SK-N-SH (cell line): ENCODE data around the gene RPL28. TPM values are rescaled to one million over a fixed set of nuclear protein-coding genes. Genes with fewer than 3 reads are reported as not detected.
A peak's percentile ranks its signal among the peaks of the same experiment; 100 is the strongest.

ENCODE experiments used
- CTCF ChIA-PET: fragments of 300-600, 350-600 bp; formaldehyde crosslinking; extraction: SDS; loops from one replicate; lab custom pipeline; 2021; lab: Yijun Ruan, JAX
- POLR2A ChIA-PET: fragments of 350-600 bp; sonication (Branson Sonifier 250); formaldehyde crosslinking; extraction: SDS; loops from one replicate; lab custom pipeline; 2020; ENCODE audit warnings: antibody characterized with exemption, inconsistent platforms; lab: Yijun Ruan, JAX
- DNase-seq: peaks from one replicate; pipeline ENCODE4 v3.0.0; 2012
- H2AFZ ChIP-seq: fragments of 200-600 bp; sonication (generic); 2 replicates; pipeline ENCODE4 v1.8.1; 2016; ENCODE audit warnings: antibody characterized with exemption, mild to moderate bottlenecking, low read depth
- H3F3A ChIP-seq: fragments of 200-600 bp; sonication (generic); replicated peaks from 2 replicates; pipeline ENCODE3; 2016; ENCODE audit warnings: antibody characterized with exemption, mild to moderate bottlenecking; ENCODE audit not compliant: insufficient read depth
- H3K27ac ChIP-seq, 2 experiments: fragments of 200-500 bp in 1 of 2; fragments of 200-600 bp in 1 of 2; sonication (Bioruptor generic) in 1 of 2; sonication (generic), shearing (Covaris generic) in 1 of 2; 2 replicates each; pipeline versions ENCODE4 v1.5.1 to v1.6.1; 2014 to 2016; ENCODE audit warnings: low read depth in 2 of 2, inconsistent platforms in 1 of 2, low read length in 1 of 2, mild to moderate bottlenecking in 1 of 2, mixed read lengths in 1 of 2
- H3K27me3 ChIP-seq: fragments of 200-600 bp; sonication (generic), shearing (Covaris generic); 2 replicates; pipeline ENCODE4 v1.6.1; 2016; ENCODE audit warnings: mixed run types; ENCODE audit not compliant: insufficient read depth
- H3K36me3 ChIP-seq, 2 experiments: fragments of 200-500 bp in 1 of 2; fragments of 200-600 bp in 1 of 2; sonication (Bioruptor generic) in 1 of 2; sonication (generic) in 1 of 2; replicated peaks in 1 of 2; 2 replicates each; pipeline versions ENCODE3 to v1.5.1; 2014 to 2016; ENCODE audit warnings: low read length in 1 of 2, mild to moderate bottlenecking in 1 of 2; ENCODE audit not compliant: insufficient read depth in 2 of 2, control insufficient read depth in 1 of 2
- H3K4me1 ChIP-seq, 2 experiments: fragments of 200-500 bp in 1 of 2; fragments of 200-600 bp in 1 of 2; sonication (Bioruptor generic) in 1 of 2; sonication (generic), shearing (Covaris generic) in 1 of 2; 2 replicates each; pipeline versions ENCODE4 v1.5.1 to v1.6.1; 2014 to 2016; ENCODE audit warnings: low read depth in 1 of 2, low read length in 1 of 2, mixed run types in 1 of 2; ENCODE audit not compliant: insufficient read depth in 2 of 2, control insufficient read depth in 1 of 2
- H3K4me2 ChIP-seq: fragments of 200-600 bp; sonication (generic), shearing (Covaris generic); 2 replicates; pipeline ENCODE4 v1.6.1; 2017; ENCODE audit warnings: mixed run types
- H3K4me3 ChIP-seq, 2 experiments: fragments of 200-500 bp in 1 of 2; fragments of 200-600 bp in 1 of 2; sonication (Bioruptor generic) in 1 of 2; sonication (generic), shearing (Covaris generic) in 1 of 2; 2 replicates each; pipeline versions ENCODE4 v1.5.1 to v1.8.1; 2014 to 2016; ENCODE audit warnings: low read depth in 2 of 2, inconsistent platforms in 1 of 2, low read length in 1 of 2, mild to moderate bottlenecking in 1 of 2, mixed read lengths in 1 of 2, moderate library complexity in 1 of 2
- H3K79me2 ChIP-seq: fragments of 200-600 bp; sonication (generic); 2 replicates; pipeline ENCODE4 v1.8.1; 2017; ENCODE audit warnings: mild to moderate bottlenecking; ENCODE audit not compliant: insufficient read depth
- H3K9ac ChIP-seq: fragments of 200-600 bp; sonication (generic); 2 replicates; pipeline ENCODE4 v1.6.1; 2017; ENCODE audit warnings: mixed run types
- H3K9me2 ChIP-seq: fragments of 200-600 bp; sonication (generic); 2 replicates; pipeline ENCODE4 v1.6.1; 2017; ENCODE audit warnings: mixed run types
- H3K9me3 ChIP-seq: fragments of 200-600 bp; sonication (generic); 2 replicates; pipeline ENCODE4 v1.6.1; 2017; ENCODE audit warnings: mixed run types, mild to moderate bottlenecking, moderate library complexity
- H4K20me1 ChIP-seq: fragments of 200-600 bp; sonication (generic); 2 replicates; pipeline ENCODE4 v1.6.1; 2017; ENCODE audit warnings: mild to moderate bottlenecking, mixed run types; ENCODE audit not compliant: insufficient read depth
- EP300 ChIP-seq, 2 experiments: IDR thresholded peaks; 2 replicates each; pipeline versions ENCODE4 v1.4.0 to v1.6.1; 2012; ENCODE audit warnings: borderline replicate concordance in 1 of 2, low read depth in 1 of 2, low read length in 1 of 2
- EZH2phosphoT487 ChIP-seq: fragments of 200-600 bp; sonication (generic); IDR thresholded peaks from 2 replicates; pipeline ENCODE4 v1.6.1; 2017; ENCODE audit warnings: low read depth, mixed run types, mild to moderate bottlenecking, antibody characterized with exemption, moderate library complexity, borderline replicate concordance
- FOXM1 ChIP-seq: IDR thresholded peaks from 2 replicates; pipeline ENCODE4 v1.4.0; 2012; ENCODE audit warnings: low read depth, mild to moderate bottlenecking
- GABPA ChIP-seq: IDR thresholded peaks from 2 replicates; pipeline ENCODE4 v1.4.0; 2012; ENCODE audit warnings: low read depth, mild to moderate bottlenecking
- IRF3 ChIP-seq: fragments of 150-350 bp; IDR thresholded peaks from 2 replicates; pipeline ENCODE4 v1.6.1; 2016; ENCODE audit warnings: mild to moderate bottlenecking, low read depth, low read length
- MEF2A ChIP-seq: IDR thresholded peaks from 2 replicates; pipeline ENCODE4 v1.4.0; 2012; ENCODE audit warnings: low read depth, borderline replicate concordance
- MXI1 ChIP-seq: IDR thresholded peaks from 2 replicates; pipeline ENCODE4 v1.6.1; 2012; ENCODE audit warnings: mild to moderate bottlenecking, low read depth, low read length, improper control_type of control experiment
- NFIC ChIP-seq: IDR thresholded peaks from 2 replicates; pipeline ENCODE4 v1.4.0; 2012; ENCODE audit warnings: borderline replicate concordance
- RAD21 ChIP-seq: IDR thresholded peaks from 2 replicates; pipeline ENCODE4 v1.6.1; 2012; ENCODE audit warnings: mild to moderate bottlenecking, low read length
- RCOR1 ChIP-seq: fragments of 150-350 bp; IDR thresholded peaks from 2 replicates; pipeline ENCODE4 v1.6.1; 2017; ENCODE audit warnings: antibody characterized with exemption, low read length
- RXRA ChIP-seq: IDR thresholded peaks from 2 replicates; pipeline ENCODE4 v1.4.0; 2012; ENCODE audit warnings: low read depth, mild to moderate bottlenecking, borderline replicate concordance
- SIN3A ChIP-seq: IDR thresholded peaks from 2 replicates; pipeline ENCODE4 v1.6.1; 2012; ENCODE audit warnings: low read depth, mild to moderate bottlenecking, low read length, moderate library complexity, borderline replicate concordance
- SMC3 ChIP-seq: IDR thresholded peaks from 2 replicates; pipeline ENCODE4 v1.6.1; 2012; ENCODE audit warnings: low read depth, low read length, improper control_type of control experiment
- TCF12 ChIP-seq: IDR thresholded peaks from 2 replicates; pipeline ENCODE4 v1.4.0; 2012
- TEAD4 ChIP-seq: IDR thresholded peaks from 2 replicates; pipeline ENCODE4 v1.4.0; 2012; ENCODE audit warnings: mild to moderate bottlenecking, borderline replicate concordance; ENCODE audit not compliant: insufficient read depth
- USF2 ChIP-seq: fragments of 150-350 bp; IDR thresholded peaks from 2 replicates; pipeline ENCODE4 v1.6.1; 2017; ENCODE audit warnings: antibody characterized with exemption, low read length, low read depth, borderline replicate concordance
- WGBS: methylation state at CpG from one replicate; pipeline ENCODE4 v1.1.6; 2017; ENCODE audit warnings: low lambda C conversion rate; 5-methylcytosine and 5-hydroxymethylcytosine counted together
- polyA plus RNA-seq, 3 experiments: library from polyadenylated mRNA; depleted of rRNA; stranded (reverse); fragments of >200 nt; gene quantifications; 2 replicates each; pipeline ENCODE4 v1.2.3, GENCODE V29; 2012
- TF ChIP-seq, protein P1 (sequence below): IDR thresholded peaks from 2 replicates; pipeline ENCODE4 v1.4.0; 2012; ENCODE audit warnings: low read depth
- TF ChIP-seq, protein P2 (sequence below): fragments of 200-600 bp; sonication (generic); IDR thresholded peaks from 2 replicates; pipeline ENCODE4 v1.6.1; 2017; ENCODE audit warnings: antibody characterized with exemption, mild to moderate bottlenecking, moderate library complexity
- TF ChIP-seq, protein P3 (sequence below): IDR thresholded peaks from 2 replicates; pipeline ENCODE4 v1.4.0; 2012; ENCODE audit warnings: low read depth, borderline replicate concordance

RPL28 gene
- polyA plus RNA-seq, 1 of the 3 experiments (the other 2 are of a cell fraction): 2,368 TPM

- WGBS: 94% methylated on average over 2 of the region's 2 CpGs
- H2AFZ ChIP-seq: no peak overlapping the region
- POLR2A ChIA-PET: no interaction called here
- no peak overlapping the region for H3K4me2 ChIP-seq
- H3K4me3 ChIP-seq: no peak overlapping the region
- peaks cover 5 to 6% of the 10 kb centered on the region in 2 experiments for H3K36me3 ChIP-seq
- no peaks in the 10 kb centered on the region for H3K9me3 ChIP-seq
- peaks cover 17% of the 10 kb centered on the region for H4K20me1 ChIP-seq
- CTCF ChIA-PET: interaction anchor here (0.9 to 2.4 kb wide), 4 partner anchors 8 to 269 kb away, joined by 3 to 18 read pairs (median 6); no protein-coding TSS in a partner anchor
- no peak for DNase-seq
- no peaks in the 10 kb centered on the region for H3K27me3 ChIP-seq
- TF ChIP-seq TEAD4 (no peak), SIN3A (no peak), NFIC (no peak), USF2 (no peak), EZH2phosphoT487 (no peak), TCF12 (no peak), SMC3 (no peak), IRF3 (no peak), RAD21 (no peak)
- TF ChIP-seq, protein P1, sequence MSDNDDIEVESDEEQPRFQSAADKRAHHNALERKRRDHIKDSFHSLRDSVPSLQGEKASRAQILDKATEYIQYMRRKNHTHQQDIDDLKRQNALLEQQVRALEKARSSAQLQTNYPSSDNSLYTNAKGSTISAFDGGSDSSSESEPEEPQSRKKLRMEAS: no peak
- H3K9me2 ChIP-seq: no peaks in the 10 kb centered on the region
- no peak overlapping the region for H3K9ac ChIP-seq
- H3F3A ChIP-seq: peaks cover 4% of the 10 kb centered on the region
- peaks cover 0 to 21% of the 10 kb centered on the region in 2 experiments; a peak in 2 of 4 replicates for H3K4me1 ChIP-seq
- H3K27ac ChIP-seq: no peak overlapping the region
- peaks cover 23% of the 10 kb centered on the region for H3K79me2 ChIP-seq
Observed at GRCh38 chr19:55410168-55410567, 24.4 kb downstream of the RPL28 start.

- Histone ChIP-seq H3K36me3 (no peaks in the 10 kb centered on the region), H3K4me3 (no peak overlapping the region; a peak in 1 of 4 replicates), H3K27ac (no peak overlapping the region), H3K79me2 (no peaks in the 10 kb centered on the region), H3K9me2 (no peaks in the 10 kb centered on the region), H2AFZ (no peak overlapping the region), H3K4me1 (no peaks in the 10 kb centered on the region), H4K20me1 (no peaks in the 10 kb centered on the region), H3F3A (peaks cover 5% of the 10 kb centered on the region), H3K27me3 (no peaks in the 10 kb centered on the region), H3K9ac (no peak overlapping the region), H3K9me3 (no peaks in the 10 kb centered on the region), H3K4me2 (no peak overlapping the region)
- 17% methylated on average over 7 of the region's 7 CpGs for WGBS
- ChIA-PET POLR2A (interaction anchor here (1.1 kb wide), 1 partner anchor 10 kb away, joined by 9 read pairs; the partner anchor contains the start of gene UBE2S), CTCF (interaction anchor here (0.6 to 3.4 kb wide), 49 partner anchors 9 to 764 kb away, joined by 3 to 63 read pairs (median 5); partner anchors contain the start of genes DNAAF3 and UBE2S)
- peak; percentile 83 for DNase-seq
- no peak for TF ChIP-seq RXRA
- TF ChIP-seq, protein P2, sequence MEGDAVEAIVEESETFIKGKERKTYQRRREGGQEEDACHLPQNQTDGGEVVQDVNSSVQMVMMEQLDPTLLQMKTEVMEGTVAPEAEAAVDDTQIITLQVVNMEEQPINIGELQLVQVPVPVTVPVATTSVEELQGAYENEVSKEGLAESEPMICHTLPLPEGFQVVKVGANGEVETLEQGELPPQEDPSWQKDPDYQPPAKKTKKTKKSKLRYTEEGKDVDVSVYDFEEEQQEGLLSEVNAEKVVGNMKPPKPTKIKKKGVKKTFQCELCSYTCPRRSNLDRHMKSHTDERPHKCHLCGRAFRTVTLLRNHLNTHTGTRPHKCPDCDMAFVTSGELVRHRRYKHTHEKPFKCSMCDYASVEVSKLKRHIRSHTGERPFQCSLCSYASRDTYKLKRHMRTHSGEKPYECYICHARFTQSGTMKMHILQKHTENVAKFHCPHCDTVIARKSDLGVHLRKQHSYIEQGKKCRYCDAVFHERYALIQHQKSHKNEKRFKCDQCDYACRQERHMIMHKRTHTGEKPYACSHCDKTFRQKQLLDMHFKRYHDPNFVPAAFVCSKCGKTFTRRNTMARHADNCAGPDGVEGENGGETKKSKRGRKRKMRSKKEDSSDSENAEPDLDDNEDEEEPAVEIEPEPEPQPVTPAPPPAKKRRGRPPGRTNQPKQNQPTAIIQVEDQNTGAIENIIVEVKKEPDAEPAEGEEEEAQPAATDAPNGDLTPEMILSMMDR: peak; percentile 82
- TF ChIP-seq, protein P3, sequence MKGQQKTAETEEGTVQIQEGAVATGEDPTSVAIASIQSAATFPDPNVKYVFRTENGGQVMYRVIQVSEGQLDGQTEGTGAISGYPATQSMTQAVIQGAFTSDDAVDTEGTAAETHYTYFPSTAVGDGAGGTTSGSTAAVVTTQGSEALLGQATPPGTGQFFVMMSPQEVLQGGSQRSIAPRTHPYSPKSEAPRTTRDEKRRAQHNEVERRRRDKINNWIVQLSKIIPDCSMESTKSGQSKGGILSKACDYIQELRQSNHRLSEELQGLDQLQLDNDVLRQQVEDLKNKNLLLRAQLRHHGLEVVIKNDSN: no peak
- TF ChIP-seq SMC3: peak; percentile 83
- TF ChIP-seq FOXM1: no peak
- no peak for TF ChIP-seq GABPA
- TF ChIP-seq EP300 (IDR thresholded peaks at IDR 0.05; ENCODE audit: borderline replicate concordance in 1 of 2, low read depth in 1 of 2, low read length in 1 of 2): no peak
- TF ChIP-seq MXI1: no peak
- no peak for TF ChIP-seq IRF3
- TF ChIP-seq RAD21: peak; percentile 93
- no peak for TF ChIP-seq MEF2A
- TF ChIP-seq SIN3A: no peak
- no peak for TF ChIP-seq TEAD4
- TF ChIP-seq, protein P1: peak; percentile 75; the same call in 1 of the 2 replicates
- no peak for TF ChIP-seq NFIC
- TF ChIP-seq EZH2phosphoT487: no peak
- 0 out of 2 replicates have a peak, but pooled peaks have one; percentile 35 for TF ChIP-seq RCOR1
Observed at GRCh38 chr19:55418185-55418584, 32.5 kb downstream of the RPL28 start.
